AG10803 (cell line): ENCODE data around the gene DZANK1.
"Not testable (repeated sequence)": the region's sequence is repeated elsewhere in the genome, so short reads cannot be mapped to it uniquely, and the experiment has no call there.

Experiments
- DNase-seq: peaks from one replicate; pipeline ENCODE4 v3.0.0; 2010; ENCODE audit warnings: low read depth
- H3K4me3 ChIP-seq: 2 replicates; pipeline ENCODE4 v1.5.1; 2011; ENCODE audit warnings: mild to moderate bottlenecking, low read length, control low read depth
- TF ChIP-seq, protein P1 (sequence below): conservative IDR thresholded peaks from 2 replicates; pipeline ENCODE4 v1.5.1; 2011; ENCODE audit warnings: mild to moderate bottlenecking, low read length, control low read depth, inconsistent platforms

The DZANK1 gene

DNA sequence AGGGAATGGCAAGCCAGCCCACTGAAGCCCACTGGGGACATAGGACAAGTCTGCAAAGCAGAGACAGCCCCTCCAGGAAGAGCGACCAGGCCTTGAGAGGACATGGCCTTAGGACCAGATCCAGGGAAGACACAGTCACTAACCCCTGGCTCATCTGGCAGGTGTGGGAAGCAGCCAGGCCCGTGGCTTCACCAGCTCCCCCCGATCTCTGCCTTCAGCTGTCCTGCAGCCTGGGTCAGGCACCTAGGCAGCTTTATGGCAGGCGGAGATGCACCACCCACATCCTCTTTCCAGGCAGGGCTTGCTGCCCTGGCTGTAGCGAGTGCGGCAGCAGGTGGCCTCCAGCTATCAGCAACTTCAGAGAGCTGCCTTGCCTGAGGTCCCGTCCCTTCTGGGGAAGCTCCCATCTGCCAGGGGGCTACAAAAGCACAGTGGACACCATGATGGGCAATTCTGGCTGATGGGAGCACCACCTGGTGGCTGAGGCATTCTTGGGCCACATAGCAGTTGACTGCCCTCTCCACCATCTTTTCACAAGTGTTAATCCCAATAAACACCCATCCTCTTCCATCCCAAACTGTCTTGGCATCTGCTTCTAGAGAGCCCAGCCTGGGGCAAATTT lies 85.8 kb downstream of the DZANK1 start:
- no peak for DNase-seq
- TF ChIP-seq, protein P1, sequence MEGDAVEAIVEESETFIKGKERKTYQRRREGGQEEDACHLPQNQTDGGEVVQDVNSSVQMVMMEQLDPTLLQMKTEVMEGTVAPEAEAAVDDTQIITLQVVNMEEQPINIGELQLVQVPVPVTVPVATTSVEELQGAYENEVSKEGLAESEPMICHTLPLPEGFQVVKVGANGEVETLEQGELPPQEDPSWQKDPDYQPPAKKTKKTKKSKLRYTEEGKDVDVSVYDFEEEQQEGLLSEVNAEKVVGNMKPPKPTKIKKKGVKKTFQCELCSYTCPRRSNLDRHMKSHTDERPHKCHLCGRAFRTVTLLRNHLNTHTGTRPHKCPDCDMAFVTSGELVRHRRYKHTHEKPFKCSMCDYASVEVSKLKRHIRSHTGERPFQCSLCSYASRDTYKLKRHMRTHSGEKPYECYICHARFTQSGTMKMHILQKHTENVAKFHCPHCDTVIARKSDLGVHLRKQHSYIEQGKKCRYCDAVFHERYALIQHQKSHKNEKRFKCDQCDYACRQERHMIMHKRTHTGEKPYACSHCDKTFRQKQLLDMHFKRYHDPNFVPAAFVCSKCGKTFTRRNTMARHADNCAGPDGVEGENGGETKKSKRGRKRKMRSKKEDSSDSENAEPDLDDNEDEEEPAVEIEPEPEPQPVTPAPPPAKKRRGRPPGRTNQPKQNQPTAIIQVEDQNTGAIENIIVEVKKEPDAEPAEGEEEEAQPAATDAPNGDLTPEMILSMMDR, result no peak
- H3K4me3 ChIP-seq, result no peak overlapping the region

GRCh38 chr20:18377896-18378481 lies 88.8 kb downstream of the DZANK1 start:
- H3K4me3 ChIP-seq, result no peak overlapping the region
- no peak for DNase-seq
- TF ChIP-seq, protein P1, result no peak

DNA sequence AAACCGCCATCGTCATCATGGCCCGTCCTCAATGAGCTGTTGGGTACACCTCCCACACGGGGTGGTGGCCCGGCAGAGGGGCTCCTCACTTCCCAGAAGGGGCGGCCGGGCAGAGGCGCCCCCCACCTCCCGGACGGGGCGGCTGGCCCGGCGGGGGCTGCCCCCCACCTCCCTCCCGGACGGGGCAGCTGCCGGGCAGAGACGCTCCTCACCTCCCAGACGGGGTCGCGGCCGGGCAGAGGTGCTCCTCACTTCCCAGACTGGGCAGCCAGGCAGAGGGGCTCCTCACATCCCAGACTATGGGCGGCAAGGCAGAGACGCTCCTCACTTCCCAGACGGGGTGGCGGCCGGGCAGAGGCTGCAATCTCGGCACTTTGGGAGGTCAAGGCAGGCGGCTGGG lies 91.3 kb downstream of the DZANK1 start:
- DNase-seq, H3K4me3 ChIP-seq: not testable (repeated sequence)

DNA sequence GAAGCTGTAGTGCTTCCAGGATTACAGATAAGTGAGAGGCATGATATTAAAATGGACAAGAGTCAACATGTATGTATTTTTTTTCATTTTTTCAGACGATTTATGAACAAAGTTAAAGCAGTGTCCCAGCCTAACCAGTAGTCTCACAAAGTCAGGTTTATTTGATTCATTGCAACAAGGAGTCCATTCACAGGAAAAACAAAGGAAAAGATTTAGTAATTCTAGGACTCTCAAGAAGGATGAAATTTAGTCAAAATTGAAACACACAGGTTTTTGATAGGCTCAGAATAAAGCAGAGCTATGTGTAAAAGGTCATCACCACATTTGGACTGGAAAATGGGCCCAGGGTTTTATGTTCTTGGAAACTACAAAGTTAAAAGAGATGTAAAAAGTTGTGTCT lies 94.5 kb downstream of the DZANK1 start:
- no peak overlapping the region for H3K4me3 ChIP-seq
- TF ChIP-seq, protein P1, result no peak
- no peak for DNase-seq

DNA sequence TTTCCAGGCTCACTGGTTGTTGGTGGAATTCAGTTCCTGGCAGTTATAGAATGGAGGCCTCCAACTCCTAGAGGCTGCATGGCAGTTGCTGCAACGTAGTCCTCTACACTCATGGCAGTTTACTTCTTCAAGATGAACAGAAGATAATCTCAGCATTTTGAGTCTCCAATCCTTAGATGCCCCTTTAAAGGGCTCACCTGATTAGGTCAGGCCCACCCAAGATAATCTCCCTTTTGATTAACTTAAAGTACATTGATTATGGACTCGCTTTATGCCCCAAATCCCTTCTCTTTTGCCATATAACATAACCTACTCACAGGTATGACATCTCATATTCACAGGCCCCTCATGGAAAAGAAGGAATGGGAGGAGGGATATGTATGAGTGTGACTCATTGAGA lies 102.1 kb downstream of the DZANK1 start:
- H3K4me3 ChIP-seq, result no peak overlapping the region
- TF ChIP-seq, protein P1, result no peak
- DNase-seq, result no peak

- no peak overlapping the region for H3K4me3 ChIP-seq
- no peak for DNase-seq
- TF ChIP-seq, protein P1, result no peak
Measured at GRCh38 chr20:18363708-18364107, 103.1 kb downstream of the DZANK1 start.

DNA sequence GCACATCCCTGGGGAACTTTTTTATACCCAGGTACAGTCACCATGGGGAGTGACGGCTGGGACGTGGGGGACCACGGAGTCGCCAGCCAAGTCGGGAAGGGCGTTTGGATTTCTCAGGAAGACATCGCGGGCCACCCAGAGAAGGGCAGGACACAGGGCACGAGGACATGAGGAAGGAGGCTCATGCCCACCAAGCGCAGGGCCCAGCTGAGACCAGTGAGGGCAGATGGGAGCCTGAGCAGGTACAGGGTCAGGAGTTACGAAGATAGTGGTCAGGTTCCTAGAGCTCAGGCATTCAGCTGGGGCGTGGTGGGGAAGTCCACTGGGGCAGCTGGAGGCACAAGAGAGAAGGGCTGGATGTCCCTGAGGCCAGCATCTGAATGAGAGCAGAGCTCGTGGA lies 103.9 kb downstream of the DZANK1 start:
- no peak overlapping the region for H3K4me3 ChIP-seq
- TF ChIP-seq, protein P1, result no peak
- no peak for DNase-seq

GRCh38 chr20:18361678-18362077 lies 105.2 kb downstream of the DZANK1 start:
- DNase-seq, result no peak
- TF ChIP-seq, protein P1, result no peak
- no peak overlapping the region for H3K4me3 ChIP-seq
